Chondrocyte (in vitro differentiated cells): ENCODE results near the gene RPRD2. TPM values are rescaled to one million over a fixed set of nuclear protein-coding genes. Genes with fewer than 3 reads are reported as not detected.

Experiments used
- DNase-seq: peaks from one replicate; pipeline ENCODE4 v3.0.0; 2021; ENCODE audit warnings: mixed read lengths, low spot score
- H3K27ac Mint-ChIP-seq: one replicate; pipeline ENCODE4 v1.8.0; 2021; ENCODE audit warnings: mild to moderate bottlenecking, moderate library complexity, mixed read lengths; ENCODE audit not compliant: unreplicated experiment
- H3K27me3 Mint-ChIP-seq: 2 replicates; pipeline ENCODE4 v1.8.0; 2021; ENCODE audit warnings: low read depth, mixed read lengths
- H3K36me3 Mint-ChIP-seq: 2 replicates; pipeline ENCODE4 v1.8.0; 2021; ENCODE audit warnings: low read depth, mixed read lengths
- H3K4me1 Mint-ChIP-seq: 2 replicates; pipeline ENCODE4 v1.8.0; 2021; ENCODE audit warnings: low read depth, mild to moderate bottlenecking, mixed read lengths
- H3K4me3 Mint-ChIP-seq: one replicate; pipeline ENCODE4 v1.8.0; 2021; ENCODE audit warnings: mild to moderate bottlenecking, moderate library complexity, mixed read lengths; ENCODE audit not compliant: unreplicated experiment
- H3K9me3 Mint-ChIP-seq: 2 replicates; pipeline ENCODE4 v1.8.0; 2021; ENCODE audit warnings: low read depth, mixed read lengths
- total RNA-seq: library from RNA; stranded (reverse); gene quantifications from 3 replicates; pipeline ENCODE4 v1.2.1, GENCODE V29; 2021
- TF ChIP-seq, protein P1 (sequence below): fragments of 200-600 bp; sonication (generic); IDR thresholded peaks from 2 replicates; pipeline ENCODE4 v1.5.0; 2021; ENCODE audit warnings: antibody characterized with exemption, mild to moderate bottlenecking, moderate library complexity

The RPRD2 gene
- total RNA-seq, 1 donor from 2014 or later = 22.2 TPM

DNA sequence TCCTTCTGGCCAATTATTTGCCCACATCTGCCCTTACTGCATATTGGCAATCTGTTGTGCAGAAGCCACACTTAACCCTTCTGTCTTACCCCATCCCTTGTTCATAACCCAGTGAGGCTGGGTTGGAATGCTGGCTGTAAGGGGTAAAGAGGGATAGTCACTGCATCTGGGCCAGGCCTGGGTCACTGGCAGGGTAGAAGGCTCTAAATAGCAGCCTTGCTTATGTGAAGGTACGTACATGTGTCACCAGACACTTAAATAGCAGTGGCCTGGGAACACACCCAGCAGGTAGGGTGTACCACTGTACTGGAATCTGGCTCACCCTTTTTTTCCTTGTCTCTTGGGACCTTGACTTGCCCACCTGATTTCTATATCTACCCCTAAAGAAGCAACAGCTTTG is 113.4 kb downstream of the RPRD2 start:
- H3K9me3 Mint-ChIP-seq = no peaks in the 10 kb centered on the region
- no peak overlapping the region for H3K27ac Mint-ChIP-seq
- TF ChIP-seq, protein P1, sequence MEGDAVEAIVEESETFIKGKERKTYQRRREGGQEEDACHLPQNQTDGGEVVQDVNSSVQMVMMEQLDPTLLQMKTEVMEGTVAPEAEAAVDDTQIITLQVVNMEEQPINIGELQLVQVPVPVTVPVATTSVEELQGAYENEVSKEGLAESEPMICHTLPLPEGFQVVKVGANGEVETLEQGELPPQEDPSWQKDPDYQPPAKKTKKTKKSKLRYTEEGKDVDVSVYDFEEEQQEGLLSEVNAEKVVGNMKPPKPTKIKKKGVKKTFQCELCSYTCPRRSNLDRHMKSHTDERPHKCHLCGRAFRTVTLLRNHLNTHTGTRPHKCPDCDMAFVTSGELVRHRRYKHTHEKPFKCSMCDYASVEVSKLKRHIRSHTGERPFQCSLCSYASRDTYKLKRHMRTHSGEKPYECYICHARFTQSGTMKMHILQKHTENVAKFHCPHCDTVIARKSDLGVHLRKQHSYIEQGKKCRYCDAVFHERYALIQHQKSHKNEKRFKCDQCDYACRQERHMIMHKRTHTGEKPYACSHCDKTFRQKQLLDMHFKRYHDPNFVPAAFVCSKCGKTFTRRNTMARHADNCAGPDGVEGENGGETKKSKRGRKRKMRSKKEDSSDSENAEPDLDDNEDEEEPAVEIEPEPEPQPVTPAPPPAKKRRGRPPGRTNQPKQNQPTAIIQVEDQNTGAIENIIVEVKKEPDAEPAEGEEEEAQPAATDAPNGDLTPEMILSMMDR = no peak
- H3K4me3 Mint-ChIP-seq = no peak overlapping the region
- no peak for DNase-seq
- peaks cover 6% of the 10 kb centered on the region for H3K36me3 Mint-ChIP-seq
- H3K4me1 Mint-ChIP-seq = no peaks in the 10 kb centered on the region
- no peaks in the 10 kb centered on the region for H3K27me3 Mint-ChIP-seq

DNA sequence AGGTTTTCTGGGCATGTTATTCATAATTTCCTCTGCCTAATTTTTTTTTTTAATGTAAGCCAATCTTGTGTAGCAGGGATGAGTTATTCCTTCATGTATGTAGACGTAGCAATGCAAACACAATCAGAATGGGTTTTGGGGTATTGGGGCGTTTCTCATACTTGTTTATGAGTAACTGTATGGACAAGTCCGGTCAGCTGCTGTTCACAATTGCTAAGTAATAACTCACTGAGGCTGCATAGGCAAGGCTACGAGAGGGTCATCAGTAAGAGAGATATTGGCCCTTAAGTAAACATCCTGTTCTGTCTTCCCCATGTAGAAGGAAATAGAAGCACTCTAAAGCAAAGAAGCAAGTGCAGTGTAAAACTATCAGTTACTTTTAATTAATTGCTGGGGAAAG is 113.8 kb downstream of the RPRD2 start:
- Mint-ChIP-seq H3K27ac (no peak overlapping the region), H3K27me3 (no peaks in the 10 kb centered on the region), H3K4me3 (no peak overlapping the region), H3K36me3 (peaks cover 2% of the 10 kb centered on the region), H3K4me1 (no peaks in the 10 kb centered on the region), H3K9me3 (no peaks in the 10 kb centered on the region)
- no peak for DNase-seq
- TF ChIP-seq, protein P1 = no peak

DNA sequence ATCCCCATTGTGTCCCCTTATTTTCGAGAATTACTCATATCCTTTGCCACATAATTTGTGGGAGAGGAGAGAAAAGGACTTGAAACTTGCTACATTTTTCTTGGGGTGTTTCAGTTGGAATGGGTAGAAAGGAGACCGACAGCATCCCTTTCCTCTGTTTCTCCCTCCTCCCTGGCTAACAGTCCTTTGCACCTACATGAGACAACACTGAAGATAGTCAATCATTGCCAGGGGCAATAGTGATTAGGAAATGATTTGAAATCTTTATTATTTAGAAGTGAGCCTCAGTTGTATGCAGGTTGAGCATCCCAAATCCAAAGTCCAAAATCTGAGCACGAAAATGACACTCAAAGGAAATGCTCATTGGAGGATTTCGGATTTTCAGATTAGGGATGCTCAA is 115.4 kb downstream of the RPRD2 start:
- Mint-ChIP-seq H3K4me3 (no peak overlapping the region), H3K4me1 (no peaks in the 10 kb centered on the region), H3K27me3 (no peaks in the 10 kb centered on the region), H3K36me3 (no peaks in the 10 kb centered on the region), H3K27ac (no peak overlapping the region), H3K9me3 (no peaks in the 10 kb centered on the region)
- TF ChIP-seq, protein P1 = no peak
- no peak for DNase-seq

DNA sequence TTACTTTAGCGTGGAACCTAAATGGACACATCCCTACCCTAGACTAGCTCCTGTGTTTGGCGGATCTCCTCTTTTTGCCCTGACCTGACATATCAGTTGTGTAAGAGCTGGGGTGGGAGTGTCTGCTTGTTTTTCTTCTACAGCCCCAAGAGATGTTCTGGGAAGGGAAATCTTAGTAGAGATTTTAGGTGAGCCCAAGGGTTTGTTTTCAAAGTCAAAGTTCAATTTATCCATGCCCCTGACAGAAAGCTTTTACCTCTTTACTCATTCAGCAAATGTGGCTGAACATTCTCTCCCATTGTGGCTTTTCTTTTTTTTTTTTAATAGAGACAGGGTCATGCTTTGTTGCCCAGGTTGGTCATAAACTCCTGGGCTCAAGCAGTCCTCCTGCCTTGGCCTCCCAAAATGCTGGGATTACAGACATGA is 116.0 kb downstream of the RPRD2 start:
- Mint-ChIP-seq H3K36me3 (no peaks in the 10 kb centered on the region), H3K4me3 (no peak overlapping the region), H3K9me3 (no peaks in the 10 kb centered on the region), H3K4me1 (no peaks in the 10 kb centered on the region), H3K27ac (no peak overlapping the region), H3K27me3 (no peaks in the 10 kb centered on the region)
- DNase-seq = no peak
- TF ChIP-seq, protein P1 = no peak

DNA sequence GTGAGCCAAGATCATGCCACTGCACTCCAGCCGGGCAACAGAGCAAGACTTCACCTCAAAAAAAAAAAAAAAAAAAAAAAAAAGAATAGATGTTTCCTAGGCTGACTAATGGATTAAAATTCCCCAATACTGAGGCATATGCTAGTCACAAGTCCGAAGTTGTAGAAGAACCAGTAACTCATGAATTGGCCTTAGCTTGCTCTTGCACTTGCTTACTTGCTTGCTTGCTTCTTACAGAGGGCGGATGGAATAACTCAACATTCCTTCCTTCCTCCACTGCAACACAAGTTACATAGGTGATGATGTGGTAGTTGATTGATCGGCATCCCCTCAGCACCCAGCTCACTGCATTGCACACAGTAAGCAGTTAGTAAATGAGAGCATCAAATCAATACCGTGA is 120.5 kb downstream of the RPRD2 start:
- TF ChIP-seq, protein P1 = no peak
- peaks cover 16% of the 10 kb centered on the region for H3K4me1 Mint-ChIP-seq
- no peak for DNase-seq
- H3K9me3 Mint-ChIP-seq = no peaks in the 10 kb centered on the region
- no peak overlapping the region for H3K27ac Mint-ChIP-seq
- no peak overlapping the region for H3K4me3 Mint-ChIP-seq
- H3K36me3 Mint-ChIP-seq = no peaks in the 10 kb centered on the region
- H3K27me3 Mint-ChIP-seq = no peaks in the 10 kb centered on the region
